ENCODE measurements around the gene ZNF503.
A peak's percentile ranks its signal among the peaks of the same experiment; 100 is the strongest.

Gene ZNF503

DNA sequence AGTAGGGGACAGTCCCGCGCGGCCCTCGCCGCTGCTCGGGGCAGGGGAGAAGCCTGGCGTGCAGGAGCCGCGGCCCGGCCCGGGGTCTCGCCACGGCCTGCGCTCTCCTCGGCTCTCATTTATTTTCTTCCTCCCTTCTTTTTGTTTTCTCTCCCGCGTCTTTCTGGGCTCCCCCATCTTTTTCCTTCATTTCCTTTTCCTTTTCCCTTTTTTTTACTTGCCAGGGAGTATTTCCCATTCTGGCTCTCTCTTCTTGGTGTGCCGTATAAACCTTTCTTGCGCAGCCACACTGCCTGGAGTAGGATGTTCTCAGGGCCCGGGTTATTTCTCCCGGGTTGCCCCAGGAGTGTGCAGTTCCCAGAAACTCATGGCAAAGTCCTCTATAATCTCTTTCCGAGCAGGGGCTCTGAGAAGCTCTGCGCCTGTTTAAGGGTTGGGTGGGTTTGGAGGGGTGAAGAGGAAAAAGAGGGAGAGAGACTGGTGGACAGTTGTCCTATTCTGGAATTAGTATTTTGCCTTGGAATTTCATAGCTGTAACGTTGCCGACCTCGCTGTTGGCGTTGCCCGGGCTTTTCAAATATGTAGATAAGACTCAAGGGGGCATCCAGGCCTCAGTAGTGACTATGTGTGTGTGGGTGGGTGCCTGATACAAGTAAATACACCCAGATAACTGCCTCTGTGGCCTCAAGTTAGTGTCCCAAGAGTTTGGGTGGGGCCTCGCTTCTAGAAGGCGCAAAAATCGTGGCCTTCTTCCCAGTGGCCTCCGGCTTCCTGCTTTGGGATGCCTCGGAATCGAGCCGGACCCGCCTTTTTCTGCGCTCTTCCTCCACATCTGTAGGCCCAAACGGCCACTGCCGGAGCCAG, 4.3 kb upstream of the ZNF503 start:
- no peak overlapping the region for H3K4me3 ChIP-seq (ENCODE audit: low read depth, low read length)
- DNase-seq (ENCODE audit: low read depth), result no peak
- TF ChIP-seq, protein P1, sequence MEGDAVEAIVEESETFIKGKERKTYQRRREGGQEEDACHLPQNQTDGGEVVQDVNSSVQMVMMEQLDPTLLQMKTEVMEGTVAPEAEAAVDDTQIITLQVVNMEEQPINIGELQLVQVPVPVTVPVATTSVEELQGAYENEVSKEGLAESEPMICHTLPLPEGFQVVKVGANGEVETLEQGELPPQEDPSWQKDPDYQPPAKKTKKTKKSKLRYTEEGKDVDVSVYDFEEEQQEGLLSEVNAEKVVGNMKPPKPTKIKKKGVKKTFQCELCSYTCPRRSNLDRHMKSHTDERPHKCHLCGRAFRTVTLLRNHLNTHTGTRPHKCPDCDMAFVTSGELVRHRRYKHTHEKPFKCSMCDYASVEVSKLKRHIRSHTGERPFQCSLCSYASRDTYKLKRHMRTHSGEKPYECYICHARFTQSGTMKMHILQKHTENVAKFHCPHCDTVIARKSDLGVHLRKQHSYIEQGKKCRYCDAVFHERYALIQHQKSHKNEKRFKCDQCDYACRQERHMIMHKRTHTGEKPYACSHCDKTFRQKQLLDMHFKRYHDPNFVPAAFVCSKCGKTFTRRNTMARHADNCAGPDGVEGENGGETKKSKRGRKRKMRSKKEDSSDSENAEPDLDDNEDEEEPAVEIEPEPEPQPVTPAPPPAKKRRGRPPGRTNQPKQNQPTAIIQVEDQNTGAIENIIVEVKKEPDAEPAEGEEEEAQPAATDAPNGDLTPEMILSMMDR (IDR thresholded peaks at IDR 0.05; ENCODE audit: low read depth, low read length, missing control alignments), result no peak

DNA sequence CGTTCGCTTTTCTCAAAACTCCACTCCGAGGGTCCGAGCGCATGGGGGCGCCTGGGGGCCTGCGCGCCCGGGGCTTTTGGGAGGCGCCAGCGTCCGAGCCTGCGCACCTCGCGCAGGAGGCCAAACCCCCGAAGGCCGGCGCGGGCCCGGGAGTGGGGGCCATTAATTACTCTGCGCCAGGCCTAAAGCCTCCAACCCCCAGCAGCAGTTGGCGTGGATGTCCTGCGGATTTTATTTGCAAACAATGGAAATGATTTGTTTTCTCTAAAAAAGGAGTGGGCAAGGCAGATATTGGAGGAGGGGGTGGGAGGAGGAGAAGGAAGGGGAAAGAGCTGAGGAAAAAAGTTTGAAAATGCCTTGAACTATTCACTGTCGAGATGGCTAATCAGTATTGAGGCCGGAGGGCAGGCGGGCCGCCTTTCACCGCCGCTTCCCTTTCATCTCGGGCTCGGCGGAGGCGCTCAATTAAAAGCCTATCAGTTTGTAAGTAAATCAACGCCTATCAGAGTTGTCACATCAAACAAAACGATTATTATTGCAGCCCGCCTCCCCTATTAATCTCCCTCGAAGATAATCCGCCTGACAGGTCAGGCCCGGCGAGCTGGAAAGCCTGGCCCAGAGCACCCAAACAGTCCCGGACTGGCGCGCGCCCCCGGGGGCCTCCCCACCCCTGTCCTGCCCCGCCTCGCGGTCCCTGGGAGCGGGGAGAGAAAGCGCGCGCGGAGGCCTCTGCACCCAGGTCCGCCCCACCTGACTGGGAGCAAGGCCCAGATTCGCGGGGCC, 3.4 kb upstream of the ZNF503 start:
- DNase-seq (ENCODE audit: low read depth), result no peak
- TF ChIP-seq, protein P1 (IDR thresholded peaks at IDR 0.05; ENCODE audit: low read depth, low read length, missing control alignments), result no peak
- H3K4me3 ChIP-seq (ENCODE audit: low read depth, low read length), result no peak overlapping the region

DNA sequence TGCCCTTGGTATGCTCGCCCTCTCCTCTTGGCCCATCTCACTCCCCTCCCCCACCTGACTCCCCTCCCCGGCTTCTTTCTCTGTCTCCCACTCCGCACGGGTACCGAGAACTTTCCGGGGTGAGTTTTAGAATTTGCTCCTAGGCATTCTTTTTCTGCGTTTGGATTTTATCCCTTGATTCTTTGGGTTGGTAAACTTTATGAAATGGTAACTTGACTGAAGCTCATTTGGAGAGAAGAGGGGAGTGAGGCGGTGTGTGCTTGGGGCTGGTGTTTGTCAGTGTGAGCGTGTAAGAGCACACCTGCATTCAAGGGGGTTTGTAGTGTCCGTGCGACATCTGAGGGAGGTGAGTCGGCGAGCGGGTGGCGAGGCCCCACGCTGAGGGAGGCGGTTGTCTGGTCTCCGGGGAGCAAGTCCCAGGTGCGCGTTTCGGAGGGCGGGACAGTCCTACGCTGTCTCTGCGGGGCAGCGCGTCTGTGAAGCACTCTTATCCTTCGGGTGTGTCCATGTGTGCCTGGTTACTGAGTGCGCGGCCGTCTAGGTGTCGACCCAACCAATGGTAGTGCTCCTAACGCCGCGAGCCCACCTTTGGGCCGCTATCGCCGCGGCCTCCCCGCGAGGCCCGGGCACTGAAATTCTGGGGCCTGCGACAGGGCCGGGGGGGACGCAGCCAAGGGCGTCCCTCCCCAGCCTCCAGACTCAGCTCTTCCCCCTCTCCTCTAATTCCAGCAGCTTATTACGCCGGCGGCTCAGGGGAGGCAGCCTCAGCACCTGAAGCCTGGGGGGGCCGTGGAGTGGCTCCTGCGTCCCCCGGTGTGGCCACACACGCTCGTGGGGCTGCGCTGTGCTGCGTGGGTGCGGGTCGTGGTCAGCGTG, 2.6 kb upstream of the ZNF503 start:
- no peak for DNase-seq (ENCODE audit: low read depth)
- TF ChIP-seq, protein P1 (IDR thresholded peaks at IDR 0.05; ENCODE audit: low read depth, low read length, missing control alignments), result no peak
- H3K4me3 ChIP-seq (ENCODE audit: low read depth, low read length), result no peak overlapping the region

DNA sequence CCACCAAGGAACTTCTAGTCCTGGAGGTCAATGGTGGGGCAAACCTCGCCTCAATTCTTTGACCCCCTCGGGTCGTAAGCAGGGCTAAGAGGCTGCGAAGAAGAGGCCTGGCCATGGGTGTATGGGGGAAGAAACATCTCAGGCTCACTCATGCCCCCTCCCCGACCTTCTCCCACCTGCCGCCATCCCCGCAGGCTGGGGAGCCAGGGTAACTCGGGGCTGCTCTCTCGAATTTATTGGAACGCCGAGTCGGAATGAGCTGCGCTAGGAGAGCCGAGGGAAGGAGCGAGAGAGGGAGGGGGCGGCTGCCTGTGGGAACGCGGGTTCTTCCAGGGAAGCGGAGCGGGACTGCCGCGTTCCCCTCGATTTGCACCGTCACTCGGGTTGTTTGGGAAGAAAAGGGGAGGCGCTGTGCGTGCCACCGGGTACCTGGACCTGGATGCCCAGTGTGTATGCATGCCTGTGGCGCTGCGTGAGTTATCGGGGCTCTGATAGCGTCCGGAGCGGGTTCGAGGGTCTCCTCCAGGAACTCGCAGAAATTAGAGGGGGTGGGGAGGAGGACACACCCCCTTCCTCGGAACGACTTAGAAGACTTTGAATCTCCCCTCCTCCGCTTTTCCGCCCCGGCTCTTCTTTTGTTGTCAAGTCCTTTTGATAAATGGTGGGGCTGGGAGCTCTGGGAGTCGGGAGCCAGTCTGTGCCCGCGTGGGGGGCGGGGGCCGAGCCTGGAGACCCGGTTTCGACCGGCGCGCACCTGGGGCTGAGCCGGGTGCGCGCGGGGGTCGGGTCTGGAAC, 1.8 kb upstream of the ZNF503 start:
- DNase-seq (ENCODE audit: low read depth), result no peak
- TF ChIP-seq, protein P1 (IDR thresholded peaks at IDR 0.05; ENCODE audit: low read depth, low read length, missing control alignments), result no peak
- H3K4me3 ChIP-seq (ENCODE audit: low read depth, low read length), result no peak overlapping the region

DNA sequence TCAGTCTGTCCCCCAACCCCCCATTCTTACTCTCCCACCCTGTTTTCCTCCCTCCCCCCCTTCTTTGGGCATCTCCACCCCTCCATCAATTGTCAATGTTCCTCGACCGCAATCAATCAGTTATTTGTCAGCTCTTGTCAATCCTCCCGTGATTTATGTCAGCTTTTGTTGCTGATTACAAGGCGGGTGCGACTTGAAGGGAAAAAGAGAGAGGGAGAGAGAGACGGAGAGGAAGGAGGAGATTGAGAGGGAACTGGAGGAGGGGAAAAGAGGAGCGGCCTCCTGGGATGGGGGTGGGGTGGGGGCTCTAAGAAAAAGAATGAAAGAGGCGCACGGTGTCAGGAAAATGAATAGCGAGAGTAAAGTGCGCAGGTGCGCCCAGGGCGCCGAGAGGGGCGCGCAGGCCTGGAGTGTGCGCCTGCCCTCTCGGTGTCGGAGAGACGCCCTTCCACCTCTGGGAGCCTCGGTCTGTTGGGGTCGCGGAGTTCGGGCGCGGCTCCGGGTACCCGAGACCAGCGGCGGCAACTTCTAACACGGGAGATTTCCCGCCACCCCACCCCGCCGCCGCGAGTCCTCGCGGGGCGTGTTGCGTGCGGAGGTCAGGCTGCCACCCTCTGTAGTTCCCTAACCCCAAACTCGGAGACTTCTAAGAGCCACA, 1.1 kb upstream of the ZNF503 start:
- DNase-seq (ENCODE audit: low read depth), result no peak
- TF ChIP-seq, protein P1 (IDR thresholded peaks at IDR 0.05; ENCODE audit: low read depth, low read length, missing control alignments), result no peak
- peak overlapping the region; percentile 40 for H3K4me3 ChIP-seq (ENCODE audit: low read depth, low read length)
